Amygdala (tissue), 56 donors: ENCODE measurements around the gene TRIM54.
"Not testable (repeated sequence)": the region's sequence is repeated elsewhere in the genome, so short reads cannot be mapped to it uniquely, and the experiment has no call there.

Experiments used
- DNase-seq, 56 donors: peaks; one replicate each; lab custom pipeline; 2025; lab: John Stamatoyannopoulos, UW

Gene TRIM54

DNA sequence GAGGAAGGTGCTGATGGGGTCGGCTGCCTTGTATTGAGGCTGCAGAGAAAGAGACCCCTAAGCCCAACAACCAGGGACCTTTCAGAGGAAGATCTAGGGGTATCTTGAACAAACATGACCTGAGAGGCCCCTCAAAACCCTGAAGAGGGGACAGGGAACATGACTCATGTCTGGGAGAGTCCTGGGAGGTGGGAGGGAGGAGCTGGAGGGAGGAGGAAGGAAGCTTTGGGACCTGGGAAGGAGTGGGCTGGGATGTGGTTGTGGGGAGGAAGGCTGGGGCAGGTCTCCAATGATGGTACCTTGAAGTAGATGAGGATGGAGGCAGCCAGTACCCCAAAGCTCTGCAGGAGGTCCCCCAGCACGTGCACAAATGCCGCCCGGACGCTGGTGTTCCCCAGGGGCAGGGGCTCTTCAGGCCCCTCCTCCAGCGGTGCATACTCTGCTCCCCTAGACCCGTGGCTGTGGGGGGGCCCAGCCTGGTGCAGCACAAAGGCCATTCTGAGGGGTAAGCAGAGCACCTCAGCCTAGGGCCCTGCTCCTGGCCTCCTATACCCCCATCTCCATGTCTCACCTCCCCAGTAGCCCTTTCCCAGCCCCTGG lies 25.3 kb upstream of the TRIM54 start:
- DNase-seq = no peak

- no peak for DNase-seq
These were observed 24.2 kb upstream of the TRIM54 start for GRCh38 chr2:27258051-27258450.

GRCh38 chr2:27261241-27261925 lies 20.8 kb upstream of the TRIM54 start:
- DNase-seq = no peak

DNA sequence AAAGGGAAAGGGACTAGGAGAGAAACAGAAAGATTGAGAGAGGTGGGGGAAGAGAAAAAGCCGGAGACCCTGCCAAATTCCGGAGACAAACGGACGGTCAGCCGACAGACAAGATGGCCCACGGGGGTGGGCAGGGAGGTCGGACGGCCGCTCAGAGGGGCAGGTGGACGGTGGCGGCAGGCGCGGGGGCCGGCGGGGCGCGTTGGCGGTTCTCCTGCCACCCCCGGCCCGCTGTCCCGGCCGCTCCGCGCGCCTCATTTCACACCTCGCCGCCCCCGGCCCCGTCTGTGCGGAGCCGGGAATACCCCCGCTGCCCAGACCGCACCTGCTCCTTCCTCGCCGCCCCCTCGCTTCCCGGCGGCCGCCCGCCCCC lies 20.3 kb upstream of the TRIM54 start:
- DNase-seq = peak in 1 of 56 donors; percentile 10

- peak in 32 of 56 donors; percentile 5 to 72 (median 43) for DNase-seq
These were observed 19.6 kb upstream of the TRIM54 start, which contains the start of gene SLC30A3 for GRCh38 chr2:27262379-27263286. Gene SLC30A3 (minus strand): TSS chr2:27263047. CDS start chr2:27262906, 141 bp downstream.

DNA sequence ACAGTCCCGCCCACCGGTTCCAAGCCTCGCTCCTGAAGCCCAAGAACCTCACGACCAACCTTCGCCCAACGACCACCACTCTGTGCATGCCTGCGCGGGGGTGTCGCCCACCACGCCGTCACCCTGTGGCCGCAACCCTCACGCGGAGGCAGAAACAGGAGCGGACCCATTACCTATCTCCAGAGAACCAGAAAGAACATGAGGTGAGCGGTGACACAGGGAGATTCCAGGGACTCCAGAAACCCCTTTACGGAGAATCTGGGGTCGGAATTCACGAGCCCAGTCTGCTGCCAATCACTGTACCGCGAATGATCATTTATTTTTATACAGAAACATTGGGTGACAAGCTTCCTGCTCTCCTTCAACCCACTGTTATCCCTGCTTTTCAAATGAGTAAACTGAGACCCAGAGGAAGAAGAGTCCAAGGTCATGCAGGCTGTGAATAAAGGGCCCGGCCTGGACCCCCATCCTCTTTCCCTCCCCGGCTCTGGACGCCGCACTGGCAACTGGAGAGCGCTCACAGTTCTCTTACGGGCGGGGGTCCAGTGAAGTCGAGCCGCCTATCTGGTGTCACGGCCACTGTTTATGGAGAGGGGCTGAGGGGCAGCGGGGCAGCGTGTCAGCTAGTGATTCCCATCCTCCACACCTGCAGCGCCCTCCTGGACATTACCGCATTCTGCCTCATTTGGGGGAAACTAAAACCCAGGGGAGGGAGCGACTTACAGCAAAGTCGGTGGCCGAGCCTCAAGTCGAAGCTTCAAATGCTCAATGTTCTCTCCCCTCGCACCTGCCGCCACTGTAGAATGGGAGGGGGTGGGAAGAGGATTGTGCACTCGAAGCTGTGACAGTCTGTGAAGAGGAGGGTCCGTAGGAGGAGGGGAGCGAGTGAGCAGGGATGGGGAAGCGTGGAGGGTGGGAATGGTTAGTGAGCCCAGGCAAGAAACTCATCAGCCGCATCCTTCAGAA lies 18.7 kb upstream of the TRIM54 start:
- peak in 10 of 56 donors; percentile 12 to 40 (median 24) for DNase-seq

DNA sequence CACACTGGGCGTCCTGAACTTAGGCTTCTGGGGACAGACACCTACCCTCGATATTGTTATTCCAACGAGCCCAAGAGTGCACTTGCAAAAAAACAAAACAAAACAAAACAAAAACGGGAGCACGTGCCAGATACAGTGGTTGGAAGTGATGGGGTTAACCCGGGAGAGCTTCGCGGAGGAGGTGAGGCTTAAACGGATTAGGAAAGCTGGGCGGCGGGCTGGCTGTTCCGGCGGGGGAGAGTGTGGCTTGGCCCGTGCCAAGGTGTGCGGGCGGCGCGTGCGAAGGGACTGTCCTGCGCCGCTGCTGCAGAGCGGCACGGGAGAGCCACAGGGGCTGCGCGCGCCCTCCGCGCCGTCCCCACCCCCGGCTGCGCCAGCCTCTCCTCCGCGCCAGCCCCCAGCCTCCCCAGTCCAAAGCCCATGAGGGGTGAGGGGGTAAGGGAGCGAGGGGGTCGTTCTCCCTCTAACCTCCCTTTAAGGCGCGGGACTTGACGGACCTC lies 17.9 kb upstream of the TRIM54 start:
- no peak for DNase-seq

- DNase-seq = peak in 23 of 56 donors; percentile 6 to 63 (median 23)
These were observed 17.3 kb upstream of the TRIM54 start for GRCh38 chr2:27264753-27265535.

- DNase-seq = no peak
These were observed 16.7 kb upstream of the TRIM54 start for GRCh38 chr2:27265536-27265870.

GRCh38 chr2:27268296-27268695 lies 13.9 kb upstream of the TRIM54 start:
- not testable (repeated sequence) for DNase-seq

GRCh38 chr2:27270131-27270530 lies 12.1 kb upstream of the TRIM54 start:
- no peak for DNase-seq

DNA sequence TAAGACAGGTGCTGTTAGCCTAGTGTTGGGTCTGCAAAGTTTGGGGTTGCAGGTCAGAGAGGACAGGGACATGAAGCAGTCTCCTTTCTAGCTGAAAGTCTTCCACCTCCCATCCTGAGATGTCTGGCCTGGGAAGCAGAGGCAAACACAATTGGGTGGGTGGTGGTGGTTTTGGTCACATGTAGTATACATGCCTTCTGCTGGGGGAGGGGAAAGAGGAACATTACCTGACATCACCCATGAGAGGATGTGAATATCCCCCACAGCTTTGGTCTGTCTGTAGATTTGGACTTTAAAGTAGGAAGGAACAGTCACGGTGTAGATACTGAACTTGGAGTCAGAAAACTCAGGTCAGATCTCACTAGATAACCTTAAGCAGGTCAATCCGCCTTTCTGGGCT lies 11.6 kb upstream of the TRIM54 start:
- no peak for DNase-seq

DNA sequence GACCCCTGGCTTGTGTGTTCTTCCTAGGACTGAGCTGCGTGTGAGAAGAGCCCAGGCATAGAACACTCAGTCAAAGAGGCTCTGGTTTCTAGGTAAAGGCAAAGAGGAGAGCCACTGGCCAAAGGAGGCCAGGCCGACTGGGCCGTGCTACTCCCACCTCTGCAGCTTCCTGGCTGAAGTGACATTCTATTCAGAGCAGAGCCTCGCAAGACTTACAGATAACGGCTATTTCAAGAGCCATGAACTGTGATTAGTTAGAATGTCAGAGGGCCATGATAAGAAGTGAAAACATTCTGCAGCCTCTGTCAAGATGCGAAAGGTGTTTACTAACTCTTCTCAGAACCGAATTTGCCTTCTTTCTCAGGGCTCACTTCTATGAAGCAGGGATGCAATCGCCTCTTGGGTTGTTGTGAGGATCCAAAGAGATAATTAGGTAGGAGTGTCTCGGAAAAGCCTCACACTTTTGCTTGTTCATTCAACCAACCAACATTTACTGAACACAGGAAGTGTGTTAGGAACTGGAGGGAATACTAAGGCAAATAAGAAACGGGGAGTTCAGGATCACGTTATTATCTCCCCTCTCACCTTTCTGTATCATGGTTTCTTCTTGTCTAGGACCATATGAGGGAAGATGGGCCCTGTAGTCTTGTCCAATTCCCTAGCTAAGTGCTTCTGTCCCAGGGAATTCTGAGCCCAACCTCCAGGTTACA lies 10.4 kb upstream of the TRIM54 start:
- no peak for DNase-seq

- DNase-seq = not testable (repeated sequence)
These were observed 9.4 kb upstream of the TRIM54 start for GRCh38 chr2:27272537-27273522.

- DNase-seq = no peak
These were observed 6.7 kb upstream of the TRIM54 start, which contains the start of gene DNAJC5G for GRCh38 chr2:27275211-27276150. Gene DNAJC5G (plus strand): TSS chr2:27275433. CDS start chr2:27276729, 1,296 bp downstream.

DNA sequence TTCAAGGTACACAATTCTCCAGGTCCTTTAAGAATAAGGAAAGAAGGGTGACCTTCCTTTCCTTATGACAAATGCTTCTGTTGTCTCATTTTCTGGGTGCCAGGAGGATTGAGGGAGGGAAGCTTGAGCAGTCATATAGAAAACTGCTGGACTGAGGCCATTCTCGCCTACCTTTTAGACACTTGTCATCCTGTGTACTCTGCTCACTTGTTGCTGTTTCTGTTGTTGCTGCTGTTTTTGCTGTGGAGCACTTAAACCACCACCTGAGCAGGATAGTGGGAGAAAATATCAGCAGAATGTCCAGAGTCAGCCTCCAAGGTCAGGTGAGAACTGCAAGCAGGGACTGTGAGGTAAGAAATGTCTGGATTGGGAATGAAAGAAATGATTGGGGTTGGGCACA lies 4.2 kb upstream of the TRIM54 start:
- DNase-seq = no peak
